Tibial artery (tissue), 4 donors: ENCODE measurements around the gene ZNF688.

Source experiments
- DNase-seq, 2 donors: peaks; one replicate each; pipeline ENCODE4 v3.0.0-alpha.2; 2019
- H3K27ac ChIP-seq, 2 donors: fragments of 200-600 bp; sonication (generic) in 1 of 2; 1 replicate in 1 of 2; 2 replicates in 1 of 2; pipeline ENCODE4 v1.5.1; 2018 to 2019; ENCODE audit warnings: mild to moderate bottlenecking in 1 of 2
- H3K27me3 ChIP-seq, 2 donors: fragments of 200-600 bp; sonication (generic) in 1 of 2; one replicate each; pipeline versions ENCODE4 v1.5.1 to v1.6.0; 2016 to 2019
- H3K36me3 ChIP-seq, 3 donors: fragments of 200-600 bp; sonication (generic) in 2 of 3; one replicate each; pipeline ENCODE4 v1.5.1; 2016 to 2019; ENCODE audit warnings: mild to moderate bottlenecking in 2 of 3
- H3K4me1 ChIP-seq, 4 donors: fragments of 200-600 bp; sonication (generic) in 2 of 4; 1 replicate in 3 of 4; 2 replicates in 1 of 4; pipeline ENCODE4 v1.5.1; 2016 to 2019
- H3K4me3 ChIP-seq, 2 donors: fragments of 200-600 bp; sonication (generic) in 1 of 2; 1 replicate in 1 of 2; 2 replicates in 1 of 2; pipeline ENCODE4 v1.5.1; 2018 to 2019; ENCODE audit warnings: mild to moderate bottlenecking in 2 of 2
- H3K9me3 ChIP-seq, 3 donors: fragments of 200-600 bp; sonication (generic) in 1 of 3; one replicate each; pipeline ENCODE4 v1.5.1; 2016 to 2019
- intact Hi-C: fragments of 100-400 bp; cut with DNase I; formaldehyde crosslinking; loops from one replicate; pipeline ENCODE4 v1.15.0; 2023; ENCODE audit warnings: low total_unique reads
- TF ChIP-seq, protein P1 (sequence below), 2 experiments: fragments of 200-600 bp in 1 of 2; fragments of 450-650 bp in 1 of 2; IDR thresholded peaks; one replicate each; pipeline ENCODE4 v1.5.1; 2017 to 2019; ENCODE audit warnings: antibody characterized with exemption in 2 of 2, mild to moderate bottlenecking in 1 of 2, moderate library complexity in 1 of 2

The ZNF688 gene

DNA sequence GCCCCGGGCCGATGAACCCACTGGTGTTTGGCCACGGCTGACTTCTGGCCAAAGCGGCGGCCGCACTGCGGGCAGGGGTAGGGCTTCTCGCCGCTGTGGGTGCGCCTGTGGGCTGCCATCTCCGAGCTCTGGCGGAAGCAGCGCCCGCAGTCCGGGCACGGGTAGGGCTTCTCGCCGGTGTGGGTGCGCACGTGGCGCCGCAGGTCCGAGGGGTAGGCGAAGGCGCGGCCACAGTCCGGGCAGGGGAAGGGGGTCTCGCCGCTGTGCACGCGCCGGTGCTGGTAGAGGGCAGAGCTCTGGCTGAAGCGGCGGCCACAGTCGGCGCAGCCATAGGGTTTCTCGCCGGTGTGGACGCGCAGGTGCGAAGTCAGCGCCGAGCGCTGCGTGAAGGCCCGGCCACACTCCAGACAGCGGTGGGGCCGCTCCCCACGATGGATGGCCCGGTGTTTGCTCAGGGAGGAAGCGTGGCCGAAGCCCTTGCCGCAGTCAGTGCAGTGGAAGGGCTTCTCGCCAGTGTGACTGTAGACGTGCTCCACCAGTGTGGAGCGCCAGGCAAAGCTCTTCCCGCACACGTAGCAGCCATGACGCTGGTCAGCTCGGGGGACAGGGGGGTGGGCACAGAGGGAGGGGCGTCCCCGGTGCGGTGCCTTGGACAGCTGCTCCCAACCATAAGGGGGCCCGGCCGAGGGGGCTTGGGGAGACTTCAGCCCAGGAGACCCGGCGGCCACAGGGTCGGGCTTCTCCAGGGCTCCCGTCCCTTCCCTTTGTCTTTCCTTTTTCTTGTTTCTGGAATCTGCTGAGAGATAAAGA is 16.0 kb downstream of the ZNF688 start:
- H3K4me3 ChIP-seq: no peak overlapping the region
- H3K27me3 ChIP-seq: no peaks in the 10 kb centered on the region
- intact Hi-C loops: no loop called here
- TF ChIP-seq, protein P1, sequence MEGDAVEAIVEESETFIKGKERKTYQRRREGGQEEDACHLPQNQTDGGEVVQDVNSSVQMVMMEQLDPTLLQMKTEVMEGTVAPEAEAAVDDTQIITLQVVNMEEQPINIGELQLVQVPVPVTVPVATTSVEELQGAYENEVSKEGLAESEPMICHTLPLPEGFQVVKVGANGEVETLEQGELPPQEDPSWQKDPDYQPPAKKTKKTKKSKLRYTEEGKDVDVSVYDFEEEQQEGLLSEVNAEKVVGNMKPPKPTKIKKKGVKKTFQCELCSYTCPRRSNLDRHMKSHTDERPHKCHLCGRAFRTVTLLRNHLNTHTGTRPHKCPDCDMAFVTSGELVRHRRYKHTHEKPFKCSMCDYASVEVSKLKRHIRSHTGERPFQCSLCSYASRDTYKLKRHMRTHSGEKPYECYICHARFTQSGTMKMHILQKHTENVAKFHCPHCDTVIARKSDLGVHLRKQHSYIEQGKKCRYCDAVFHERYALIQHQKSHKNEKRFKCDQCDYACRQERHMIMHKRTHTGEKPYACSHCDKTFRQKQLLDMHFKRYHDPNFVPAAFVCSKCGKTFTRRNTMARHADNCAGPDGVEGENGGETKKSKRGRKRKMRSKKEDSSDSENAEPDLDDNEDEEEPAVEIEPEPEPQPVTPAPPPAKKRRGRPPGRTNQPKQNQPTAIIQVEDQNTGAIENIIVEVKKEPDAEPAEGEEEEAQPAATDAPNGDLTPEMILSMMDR (IDR thresholded peaks at IDR 0.05): no peak
- peaks cover 0 to 20% (median 16%) of the 10 kb centered on the region in 4 donors for H3K4me1 ChIP-seq
- DNase-seq: no peak
- H3K9me3 ChIP-seq: no peaks in the 10 kb centered on the region
- H3K27ac ChIP-seq: no peak overlapping the region
- H3K36me3 ChIP-seq: peaks cover 19 to 43% (median 25%) of the 10 kb centered on the region in 3 donors

DNA sequence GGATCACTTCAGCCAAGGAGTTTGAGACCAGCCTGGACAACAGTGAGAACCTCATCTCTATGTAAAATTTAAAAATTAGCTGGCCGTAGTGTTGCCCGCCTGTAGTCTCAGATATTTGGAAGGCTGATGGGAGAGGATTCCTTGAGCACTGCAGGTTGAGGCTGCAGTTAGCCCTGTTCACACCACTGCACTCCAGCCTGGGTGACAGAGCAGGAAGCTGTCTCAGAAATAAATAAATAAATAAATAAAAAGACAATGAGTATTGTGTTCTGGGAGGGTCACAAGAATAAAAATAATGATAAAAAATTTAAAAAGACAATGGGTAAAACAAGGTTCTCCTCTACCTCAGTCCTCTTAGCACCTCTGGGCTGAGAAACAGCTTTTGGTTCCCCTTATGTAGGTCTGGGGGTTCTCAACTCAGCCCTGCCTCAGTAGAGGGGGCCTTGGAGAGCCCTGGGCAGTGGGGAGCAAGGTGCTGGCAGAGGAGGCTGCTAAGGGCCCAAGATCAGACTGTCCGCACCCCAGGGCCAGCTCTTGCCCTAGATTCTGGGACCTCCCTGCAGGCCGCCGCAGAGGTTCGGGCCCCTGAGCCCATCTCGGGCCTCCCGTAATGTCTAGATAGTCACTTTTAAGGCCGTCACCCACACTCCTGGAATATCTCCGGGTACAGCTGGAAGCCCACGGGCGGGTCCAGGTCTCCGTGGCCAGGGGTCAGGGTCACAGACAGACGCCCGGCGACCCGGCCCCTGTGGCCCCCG is 16.8 kb downstream of the ZNF688 start:
- H3K4me1 ChIP-seq: peaks cover 0 to 20% (median 16%) of the 10 kb centered on the region in 4 donors
- TF ChIP-seq, protein P1 (IDR thresholded peaks at IDR 0.05): no peak
- no peak overlapping the region for H3K27ac ChIP-seq
- H3K27me3 ChIP-seq: no peaks in the 10 kb centered on the region
- H3K9me3 ChIP-seq: no peaks in the 10 kb centered on the region
- DNase-seq: no peak
- H3K36me3 ChIP-seq: peaks cover 19 to 43% (median 25%) of the 10 kb centered on the region in 3 donors
- intact Hi-C loops: no loop called here
- no peak overlapping the region for H3K4me3 ChIP-seq

DNA sequence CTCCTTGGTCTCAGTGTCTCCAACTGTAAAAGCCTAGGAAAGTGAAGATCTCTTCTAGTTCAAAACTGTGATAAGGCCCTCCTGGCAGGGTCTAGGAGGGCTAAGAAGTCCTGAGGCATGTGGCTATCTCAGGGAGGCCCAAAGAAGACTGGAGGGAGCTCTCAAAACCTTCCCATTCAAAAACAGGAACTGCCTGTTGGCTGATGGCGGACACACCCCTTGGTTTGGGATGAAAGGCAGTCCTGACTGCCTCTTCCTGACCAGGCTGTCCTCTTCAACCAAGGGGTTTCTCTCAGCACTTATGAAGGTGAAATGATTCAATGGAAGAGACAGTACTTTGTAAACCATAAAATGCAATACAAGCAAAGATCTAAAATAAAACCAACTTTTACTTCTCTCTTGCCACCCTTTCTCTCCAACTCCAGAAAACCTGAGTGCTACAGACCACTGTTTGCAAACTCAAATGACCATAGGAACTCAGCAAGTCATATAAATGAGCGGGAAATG is 18.1 kb downstream of the ZNF688 start:
- TF ChIP-seq, protein P1 (IDR thresholded peaks at IDR 0.05): no peak
- DNase-seq: no peak
- Histone ChIP-seq H3K4me1 (peaks cover 0 to 18% (median 16%) of the 10 kb centered on the region in 4 donors), H3K27me3 (no peaks in the 10 kb centered on the region), H3K9me3 (no peaks in the 10 kb centered on the region), H3K27ac (no peak overlapping the region), H3K4me3 (no peak overlapping the region), H3K36me3 (peaks cover 19 to 43% (median 25%) of the 10 kb centered on the region in 3 donors)
- intact Hi-C loops: no loop called here

DNA sequence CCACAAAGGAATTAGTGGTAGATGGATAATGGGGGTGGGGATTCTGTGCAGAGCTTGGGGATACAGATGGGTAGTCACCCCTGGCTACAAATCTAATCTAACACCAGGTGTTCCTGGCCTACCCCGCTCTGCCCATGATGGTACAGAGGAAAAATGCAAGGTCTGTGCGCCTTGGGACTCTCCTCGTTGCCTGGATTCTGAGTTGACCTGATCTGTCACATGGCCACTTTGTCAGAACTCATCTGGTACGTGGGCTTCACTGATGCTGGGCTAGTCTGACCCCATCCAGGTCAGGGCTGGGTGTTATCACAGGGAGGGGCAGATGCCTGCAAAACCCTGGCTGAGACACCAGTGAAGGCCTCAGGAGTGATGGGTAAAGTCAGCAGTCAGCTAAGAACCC is 18.6 kb downstream of the ZNF688 start:
- peaks cover 19 to 43% (median 25%) of the 10 kb centered on the region in 3 donors for H3K36me3 ChIP-seq
- H3K9me3 ChIP-seq: no peaks in the 10 kb centered on the region
- DNase-seq: no peak
- TF ChIP-seq, protein P1 (IDR thresholded peaks at IDR 0.05): no peak
- H3K27ac ChIP-seq: no peak overlapping the region
- no peak overlapping the region for H3K4me3 ChIP-seq
- peaks cover 0 to 18% (median 16%) of the 10 kb centered on the region in 4 donors for H3K4me1 ChIP-seq
- intact Hi-C loops: no loop called here
- H3K27me3 ChIP-seq: no peaks in the 10 kb centered on the region

DNA sequence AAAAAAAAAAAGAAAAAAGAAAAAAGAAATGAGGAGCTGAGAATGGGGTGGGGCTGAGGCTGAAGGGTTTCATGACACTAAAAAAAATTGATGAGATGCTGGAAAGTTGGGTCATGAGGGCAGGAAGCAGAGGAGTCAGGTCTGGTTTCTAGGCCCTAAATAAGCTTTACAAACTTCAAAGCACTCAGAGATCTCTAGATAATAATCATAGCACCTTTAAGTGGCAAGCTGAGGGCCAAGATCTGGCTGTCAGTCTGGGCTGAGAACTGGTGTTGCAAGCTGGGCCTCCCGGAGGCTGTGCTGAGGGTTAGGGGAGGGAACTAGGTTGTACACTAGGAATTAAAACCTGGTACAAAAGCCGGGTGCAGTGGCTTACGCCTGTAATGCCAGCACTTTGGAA is 19.7 kb downstream of the ZNF688 start:
- no peak for DNase-seq
- Histone ChIP-seq H3K36me3 (peaks cover 19 to 43% (median 25%) of the 10 kb centered on the region in 3 donors), H3K9me3 (no peaks in the 10 kb centered on the region), H3K4me1 (peaks cover 0 to 8% (median 8%) of the 10 kb centered on the region in 4 donors), H3K4me3 (no peak overlapping the region), H3K27me3 (no peaks in the 10 kb centered on the region), H3K27ac (no peak overlapping the region)
- TF ChIP-seq, protein P1 (IDR thresholded peaks at IDR 0.05): no peak
- intact Hi-C loops: no loop called here
